Measurements from ENCODE around the gene GHRHR. TPM values are rescaled to one million over a fixed set of nuclear protein-coding genes. Genes with fewer than 3 reads are reported as not detected.

Gene GHRHR
- total and polyA plus RNA-seq, 2 of the 4 experiments (the other 2 are of a cell fraction), result not detected

DNA sequence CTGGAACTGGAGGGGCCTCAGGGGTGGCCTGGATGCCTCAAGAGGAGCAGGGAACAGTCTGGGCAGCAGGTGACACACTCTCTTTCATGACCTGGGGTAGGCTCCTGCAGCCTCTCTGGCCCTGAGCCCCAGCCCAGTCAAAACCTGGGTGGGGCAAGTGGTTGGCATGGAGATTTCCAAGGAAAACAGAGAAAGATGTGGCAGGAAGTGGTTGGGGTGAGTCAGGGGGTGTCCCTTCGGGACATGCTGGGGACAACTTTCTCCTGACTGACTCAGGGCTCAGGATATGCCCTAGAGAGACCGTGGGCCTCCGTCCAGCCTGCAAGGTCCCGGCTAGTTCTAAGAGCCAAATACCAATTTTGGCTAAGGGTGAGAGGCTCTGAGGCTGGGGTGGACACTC, 49.2 kb upstream of the GHRHR start:
- Histone ChIP-seq H3K18ac (ENCODE audit: low read depth, low read length) (no peak overlapping the region), H3K4me3 (ENCODE audit: insufficient read depth, low read depth, low read length) (no peak overlapping the region), H3K36me3 (ENCODE audit: control insufficient read depth, insufficient read depth, low read length) (no peaks in the 10 kb centered on the region), H2AFZ (replicated peaks; ENCODE audit: low read length, poor library complexity) (peak overlapping the region; percentile 70), H2AK5ac (ENCODE audit: low read depth, low read length) (peak overlapping the region; percentile 90; the same call in 1 of the 2 replicates), H3K14ac (replicated peaks; ENCODE audit: low read depth, low read length) (peak overlapping the region; percentile 48), H3K4me1 (ENCODE audit: control insufficient read depth, insufficient read depth, low read length) (0 out of 2 replicates have a peak, but pooled peaks cover 2% of the 10 kb centered on the region), H3K27me3 (ENCODE audit: control insufficient read depth, insufficient read depth, low read length) (peaks cover 3% of the 10 kb centered on the region; the same call in 1 of the 2 replicates), H4K20me1 (ENCODE audit: insufficient read depth, low read length) (no peaks in the 10 kb centered on the region), H3K4me2 (ENCODE audit: low read depth, low read length) (no peak overlapping the region), H3K79me1 (ENCODE audit: low read depth in 1 of 2, low read length in 2 of 2) (no peaks in the 10 kb centered on the region), H3K4ac (ENCODE audit: low read depth, low read length) (peak overlapping the region; percentile 64; the same call in 1 of the 2 replicates), H4K5ac (ENCODE audit: low read depth, low read length) (no peak overlapping the region), H2BK120ac (ENCODE audit: low read depth, low read length) (peak overlapping the region; percentile 82), H2BK5ac (ENCODE audit: low read depth, low read length, poor library complexity, severe bottlenecking) (no peak overlapping the region), H2AK9ac (replicated peaks; ENCODE audit: low read depth, low read length, poor library complexity) (peak overlapping the region; percentile 8), H4K8ac (ENCODE audit: low read depth in 2 of 2, low read length in 2 of 2) (0 out of 4 replicates have a peak overlapping the region, but pooled peaks have one; percentile 59 to 71), H3K56ac (ENCODE audit: extremely low read depth, insufficient read depth, low read length) (no peak overlapping the region), H3K27ac (ENCODE audit: insufficient read depth, low read length) (no peak overlapping the region), H3K23ac (ENCODE audit: low read depth, low read length) (peak overlapping the region; percentile 72; the same call in 1 of the 2 replicates), H2BK20ac (ENCODE audit: low read depth, low read length) (peak overlapping the region; percentile 82; the same call in 1 of the 2 replicates), H3K9me3 (ENCODE audit: control insufficient read depth, insufficient read depth, low read length) (no peaks in the 10 kb centered on the region), H3K9ac (ENCODE audit: low read depth, low read length) (no peak overlapping the region), H4K91ac (ENCODE audit: insufficient read depth, low read depth, low read length) (peak overlapping the region; percentile 38; the same call in 1 of the 2 replicates), H2BK15ac (ENCODE audit: low read depth, low read length) (peak overlapping the region; percentile 61; the same call in 1 of the 3 replicates), H3K9me1 (ENCODE audit: insufficient read depth, low read length) (peaks cover 4% of the 10 kb centered on the region; the same call in 1 of the 2 replicates)
- no TSS peak for BruUV-seq (replicated peaks)
- no peak for TF ChIP-seq MAFK (IDR thresholded peaks at IDR 0.05; ENCODE audit: low read depth, low read length)
- TF ChIP-seq SMC3 (IDR thresholded peaks at IDR 0.05; ENCODE audit: low read depth, low read length), result no peak
- TF ChIP-seq RCOR1 (IDR thresholded peaks at IDR 0.05; ENCODE audit: insufficient replicate concordance, low read length), result no peak
- no peak for TF ChIP-seq BHLHE40 (IDR thresholded peaks at IDR 0.05; ENCODE audit: low read depth, low read length)
- TF ChIP-seq, protein P1, sequence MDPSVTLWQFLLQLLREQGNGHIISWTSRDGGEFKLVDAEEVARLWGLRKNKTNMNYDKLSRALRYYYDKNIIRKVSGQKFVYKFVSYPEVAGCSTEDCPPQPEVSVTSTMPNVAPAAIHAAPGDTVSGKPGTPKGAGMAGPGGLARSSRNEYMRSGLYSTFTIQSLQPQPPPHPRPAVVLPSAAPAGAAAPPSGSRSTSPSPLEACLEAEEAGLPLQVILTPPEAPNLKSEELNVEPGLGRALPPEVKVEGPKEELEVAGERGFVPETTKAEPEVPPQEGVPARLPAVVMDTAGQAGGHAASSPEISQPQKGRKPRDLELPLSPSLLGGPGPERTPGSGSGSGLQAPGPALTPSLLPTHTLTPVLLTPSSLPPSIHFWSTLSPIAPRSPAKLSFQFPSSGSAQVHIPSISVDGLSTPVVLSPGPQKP (IDR thresholded peaks at IDR 0.05; ENCODE audit: borderline replicate concordance, low read depth, low read length), result no peak
- TF ChIP-seq POLR2A (IDR thresholded peaks at IDR 0.05; ENCODE audit: low read depth, low read length), result no peak
- TF ChIP-seq, protein P2, sequence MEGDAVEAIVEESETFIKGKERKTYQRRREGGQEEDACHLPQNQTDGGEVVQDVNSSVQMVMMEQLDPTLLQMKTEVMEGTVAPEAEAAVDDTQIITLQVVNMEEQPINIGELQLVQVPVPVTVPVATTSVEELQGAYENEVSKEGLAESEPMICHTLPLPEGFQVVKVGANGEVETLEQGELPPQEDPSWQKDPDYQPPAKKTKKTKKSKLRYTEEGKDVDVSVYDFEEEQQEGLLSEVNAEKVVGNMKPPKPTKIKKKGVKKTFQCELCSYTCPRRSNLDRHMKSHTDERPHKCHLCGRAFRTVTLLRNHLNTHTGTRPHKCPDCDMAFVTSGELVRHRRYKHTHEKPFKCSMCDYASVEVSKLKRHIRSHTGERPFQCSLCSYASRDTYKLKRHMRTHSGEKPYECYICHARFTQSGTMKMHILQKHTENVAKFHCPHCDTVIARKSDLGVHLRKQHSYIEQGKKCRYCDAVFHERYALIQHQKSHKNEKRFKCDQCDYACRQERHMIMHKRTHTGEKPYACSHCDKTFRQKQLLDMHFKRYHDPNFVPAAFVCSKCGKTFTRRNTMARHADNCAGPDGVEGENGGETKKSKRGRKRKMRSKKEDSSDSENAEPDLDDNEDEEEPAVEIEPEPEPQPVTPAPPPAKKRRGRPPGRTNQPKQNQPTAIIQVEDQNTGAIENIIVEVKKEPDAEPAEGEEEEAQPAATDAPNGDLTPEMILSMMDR (conservative IDR thresholded peaks at IDR 0.05; ENCODE audit: low read depth, low read length), result no peak
- TF ChIP-seq RFX5 (IDR thresholded peaks at IDR 0.05; ENCODE audit: low read depth, low read length), result no peak
- TF ChIP-seq, protein P3, sequence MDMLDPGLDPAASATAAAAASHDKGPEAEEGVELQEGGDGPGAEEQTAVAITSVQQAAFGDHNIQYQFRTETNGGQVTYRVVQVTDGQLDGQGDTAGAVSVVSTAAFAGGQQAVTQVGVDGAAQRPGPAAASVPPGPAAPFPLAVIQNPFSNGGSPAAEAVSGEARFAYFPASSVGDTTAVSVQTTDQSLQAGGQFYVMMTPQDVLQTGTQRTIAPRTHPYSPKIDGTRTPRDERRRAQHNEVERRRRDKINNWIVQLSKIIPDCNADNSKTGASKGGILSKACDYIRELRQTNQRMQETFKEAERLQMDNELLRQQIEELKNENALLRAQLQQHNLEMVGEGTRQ (IDR thresholded peaks at IDR 0.05; ENCODE audit: low read depth, low read length), result no peak
- TF ChIP-seq CHD1 (IDR thresholded peaks at IDR 0.05; ENCODE audit: low read depth, low read length), result no peak
- TF ChIP-seq NFE2L2 (IDR thresholded peaks at IDR 0.05; ENCODE audit: low read depth, low read length), result no peak
- no peak for TF ChIP-seq CEBPB (IDR thresholded peaks at IDR 0.05; ENCODE audit: low read depth, low read length)
- no peak for TF ChIP-seq MAZ (IDR thresholded peaks at IDR 0.05; ENCODE audit: borderline replicate concordance, low read depth, low read length)
- no peak for TF ChIP-seq RAD21 (IDR thresholded peaks at IDR 0.05; ENCODE audit: low read length)
- no peak for TF ChIP-seq MXI1 (IDR thresholded peaks at IDR 0.05; ENCODE audit: borderline replicate concordance, low read depth, low read length)
- DNase-seq (peak; percentile 33), ATAC-seq (ENCODE audit: low read depth) (peak; percentile 53)
- POLR2A ChIA-PET (ENCODE audit: unreplicated experiment), result no interaction called here
- WGBS, 2 experiments (ENCODE audit: extremely low coverage in 2 of 2, insufficient read length in 1 of 2), result no CpG with 5 or more reads among the region's 4 CpGs
- dilution Hi-C loops (cut with HindIII; ENCODE audit: low sequenced_read_pairs, unreplicated experiment) (no loop called here), in situ Hi-C loops (cut with MboI; ENCODE audit: low sequenced_read_pairs) (no loop called here), intact Hi-C loops (cut with micrococcal nuclease) (no loop called here)
- CTCF ChIA-PET, result interaction anchor here (1.5 kb wide), 1 partner anchor 24 kb away, joined by 6 read pairs; no protein-coding TSS in a partner anchor
